Measurements from ENCODE around the gene TMEM132D. TPM values are rescaled to one million over a fixed set of nuclear protein-coding genes. Genes with fewer than 3 reads are reported as not detected.

TMEM132D gene
- total RNA-seq, 2 donors from 2014 or later = 4.4 to 14.2 TPM

- WGBS, 2 experiments (ENCODE audit: insufficient coverage in 1 of 2, insufficient read length in 1 of 2) = 94 to 96% methylated on average over 6 of the region's 6 CpGs
- Mint-ChIP-seq H3K36me3 (ENCODE audit: low read depth) (no peaks in the 10 kb centered on the region), H3K27ac (no peak overlapping the region), H3K27me3 (ENCODE audit: insufficient read depth) (no peaks in the 10 kb centered on the region), H3K4me1 (peaks cover 12% of the 10 kb centered on the region), H3K9me3 (no peaks in the 10 kb centered on the region), H3K4me3 (no peak overlapping the region)
- H3K27ac ChIP-seq (ENCODE audit: low read depth, low read length) = no peak overlapping the region
- DNase-seq = no peak
- H3K9me3 ChIP-seq (ENCODE audit: control insufficient read depth, low read length) = no peaks in the 10 kb centered on the region
- no peaks in the 10 kb centered on the region for H3K4me1 ChIP-seq (ENCODE audit: control insufficient read depth, insufficient read depth, low read length)
- H3K4me3 ChIP-seq (ENCODE audit: low read length) = no peak overlapping the region
- TF ChIP-seq CTCF (conservative IDR thresholded peaks at IDR 0.05) = no peak
- no peaks in the 10 kb centered on the region for H3K36me3 ChIP-seq (ENCODE audit: control insufficient read depth, insufficient read depth, low read length)
- no peaks in the 10 kb centered on the region for H3K27me3 ChIP-seq (ENCODE audit: control insufficient read depth, insufficient read depth, low read length, poor library complexity, severe bottlenecking)
- H3K9ac ChIP-seq (ENCODE audit: extremely low read depth, low read length, poor library complexity, severe bottlenecking) = no peak overlapping the region
These were observed 436.1 kb downstream of the TMEM132D start for GRCh38 chr12:129467726-129468125.

- no peak for TF ChIP-seq CTCF (conservative IDR thresholded peaks at IDR 0.05)
- H3K27ac ChIP-seq (ENCODE audit: low read depth, low read length) = no peak overlapping the region
- no peaks in the 10 kb centered on the region for H3K4me1 ChIP-seq (ENCODE audit: control insufficient read depth, insufficient read depth, low read length)
- no peaks in the 10 kb centered on the region for H3K27me3 Mint-ChIP-seq (ENCODE audit: insufficient read depth)
- no peaks in the 10 kb centered on the region for H3K36me3 ChIP-seq (ENCODE audit: control insufficient read depth, insufficient read depth, low read length)
- H3K9ac ChIP-seq (ENCODE audit: extremely low read depth, low read length, poor library complexity, severe bottlenecking) = no peak overlapping the region
- peaks cover 12% of the 10 kb centered on the region for H3K4me1 Mint-ChIP-seq
- no peaks in the 10 kb centered on the region for H3K9me3 ChIP-seq (ENCODE audit: control insufficient read depth, low read length)
- no peaks in the 10 kb centered on the region for H3K27me3 ChIP-seq (ENCODE audit: control insufficient read depth, insufficient read depth, low read length, poor library complexity, severe bottlenecking)
- H3K27ac Mint-ChIP-seq = no peak overlapping the region
- no peak overlapping the region for H3K4me3 ChIP-seq (ENCODE audit: low read length)
- WGBS, 2 experiments (ENCODE audit: insufficient coverage in 1 of 2, insufficient read length in 1 of 2) = 82 to 84% methylated on average over 1 of the region's 1 CpG
- DNase-seq = no peak
- no peak overlapping the region for H3K4me3 Mint-ChIP-seq
- no peaks in the 10 kb centered on the region for H3K9me3 Mint-ChIP-seq
- no peaks in the 10 kb centered on the region for H3K36me3 Mint-ChIP-seq (ENCODE audit: low read depth)
These were observed 436.5 kb downstream of the TMEM132D start for GRCh38 chr12:129467289-129467688.

GRCh38 chr12:129466499-129466898 is 437.3 kb downstream of the TMEM132D start:
- no peak for TF ChIP-seq CTCF (conservative IDR thresholded peaks at IDR 0.05)
- 75 to 87% methylated on average over 2 to 3 of the region's 3 CpGs for WGBS, 2 experiments (ENCODE audit: insufficient coverage in 1 of 2, insufficient read length in 1 of 2)
- DNase-seq = no peak
- no peak overlapping the region for H3K9ac ChIP-seq (ENCODE audit: extremely low read depth, low read length, poor library complexity, severe bottlenecking)
- H3K9me3 ChIP-seq (ENCODE audit: control insufficient read depth, low read length) = no peaks in the 10 kb centered on the region
- Mint-ChIP-seq H3K9me3 (no peaks in the 10 kb centered on the region), H3K27ac (no peak overlapping the region), H3K4me1 (peaks cover 10% of the 10 kb centered on the region), H3K27me3 (ENCODE audit: insufficient read depth) (no peaks in the 10 kb centered on the region), H3K36me3 (ENCODE audit: low read depth) (no peaks in the 10 kb centered on the region), H3K4me3 (no peak overlapping the region)
- H3K4me1 ChIP-seq (ENCODE audit: control insufficient read depth, insufficient read depth, low read length) = no peaks in the 10 kb centered on the region
- H3K36me3 ChIP-seq (ENCODE audit: control insufficient read depth, insufficient read depth, low read length) = no peaks in the 10 kb centered on the region
- no peak overlapping the region for H3K27ac ChIP-seq (ENCODE audit: low read depth, low read length)
- H3K4me3 ChIP-seq (ENCODE audit: low read length) = no peak overlapping the region
- H3K27me3 ChIP-seq (ENCODE audit: control insufficient read depth, insufficient read depth, low read length, poor library complexity, severe bottlenecking) = no peaks in the 10 kb centered on the region
